Measurements from ENCODE around the gene FTO. TPM values are rescaled to one million over a fixed set of nuclear protein-coding genes. Genes with fewer than 3 reads are reported as not detected.

Gene FTO
- polyA plus RNA-seq, 1 donor from 2014 or later = 80.1 TPM

- no peak overlapping the region for H3K9ac ChIP-seq (ENCODE audit: low read length)
- H3K36me3 ChIP-seq (ENCODE audit: insufficient read depth, low read length) = no peaks in the 10 kb centered on the region
- no peaks in the 10 kb centered on the region for H3K79me2 ChIP-seq (replicated peaks; ENCODE audit: insufficient read depth, low read length)
- H3K27ac ChIP-seq (ENCODE audit: low read length) = no peak overlapping the region
- no peaks in the 10 kb centered on the region for H3K27me3 ChIP-seq (ENCODE audit: insufficient read depth, low read depth, low read length)
- no peak overlapping the region for H3K4me2 ChIP-seq (ENCODE audit: low read length)
- H3K4me3 ChIP-seq (ENCODE audit: low read length) = no peak overlapping the region
- H3F3A ChIP-seq (ENCODE audit: insufficient read depth, low read length, poor library complexity, severe bottlenecking) = no peaks in the 10 kb centered on the region
- no peaks in the 10 kb centered on the region for H3K9me3 ChIP-seq (ENCODE audit: low read length)
- H2AFZ ChIP-seq (ENCODE audit: low read depth, low read length) = no peak overlapping the region
- no peak for TF ChIP-seq RAD21 (conservative IDR thresholded peaks at IDR 0.05)
- TF ChIP-seq EZH2 (IDR thresholded peaks at IDR 0.05; ENCODE audit: borderline replicate concordance, insufficient read depth, low read length, poor library complexity, severe bottlenecking) = no peak
- TF ChIP-seq TAF1 (IDR thresholded peaks at IDR 0.05; ENCODE audit: low read depth) = no peak
- H4K20me1 ChIP-seq (ENCODE audit: insufficient read depth) = no peaks in the 10 kb centered on the region
- H3K9me2 ChIP-seq (ENCODE audit: insufficient read depth, low read length) = peaks cover 3% of the 10 kb centered on the region
These were observed 287.9 kb downstream of the FTO start for GRCh38 chr16:53991754-53992378.

GRCh38 chr16:53995378-53995777 lies 291.4 kb downstream of the FTO start:
- no peaks in the 10 kb centered on the region for H4K20me1 ChIP-seq (ENCODE audit: insufficient read depth)
- H3K4me2 ChIP-seq (ENCODE audit: low read length) = no peak overlapping the region
- H3K27me3 ChIP-seq (ENCODE audit: insufficient read depth, low read depth, low read length) = no peaks in the 10 kb centered on the region
- no peak overlapping the region for H3K27ac ChIP-seq (ENCODE audit: low read length)
- no peak overlapping the region for H3K4me3 ChIP-seq (ENCODE audit: low read length)
- peaks cover 3% of the 10 kb centered on the region for H3K9me2 ChIP-seq (ENCODE audit: insufficient read depth, low read length)
- no peaks in the 10 kb centered on the region for H3K79me2 ChIP-seq (replicated peaks; ENCODE audit: insufficient read depth, low read length)
- no peaks in the 10 kb centered on the region for H3F3A ChIP-seq (ENCODE audit: insufficient read depth, low read length, poor library complexity, severe bottlenecking)
- H3K9me3 ChIP-seq (ENCODE audit: low read length) = no peaks in the 10 kb centered on the region
- TF ChIP-seq SMC3 (conservative IDR thresholded peaks at IDR 0.05; ENCODE audit: poor library complexity) (no peak), TAF1 (IDR thresholded peaks at IDR 0.05; ENCODE audit: low read depth) (no peak), POLR2AphosphoS5 (IDR thresholded peaks at IDR 0.05) (no peak), RAD21 (conservative IDR thresholded peaks at IDR 0.05) (no peak), CTCF (IDR thresholded peaks at IDR 0.05; ENCODE audit: poor library complexity, severe bottlenecking) (no peak), MXI1 (conservative IDR thresholded peaks at IDR 0.05; ENCODE audit: poor library complexity, severe bottlenecking) (no peak), EP300 (conservative IDR thresholded peaks at IDR 0.05; ENCODE audit: poor library complexity, severe bottlenecking) (no peak), EZH2 (IDR thresholded peaks at IDR 0.05; ENCODE audit: borderline replicate concordance, insufficient read depth, low read length, poor library complexity, severe bottlenecking) (no peak)
- TF ChIP-seq, protein P1, sequence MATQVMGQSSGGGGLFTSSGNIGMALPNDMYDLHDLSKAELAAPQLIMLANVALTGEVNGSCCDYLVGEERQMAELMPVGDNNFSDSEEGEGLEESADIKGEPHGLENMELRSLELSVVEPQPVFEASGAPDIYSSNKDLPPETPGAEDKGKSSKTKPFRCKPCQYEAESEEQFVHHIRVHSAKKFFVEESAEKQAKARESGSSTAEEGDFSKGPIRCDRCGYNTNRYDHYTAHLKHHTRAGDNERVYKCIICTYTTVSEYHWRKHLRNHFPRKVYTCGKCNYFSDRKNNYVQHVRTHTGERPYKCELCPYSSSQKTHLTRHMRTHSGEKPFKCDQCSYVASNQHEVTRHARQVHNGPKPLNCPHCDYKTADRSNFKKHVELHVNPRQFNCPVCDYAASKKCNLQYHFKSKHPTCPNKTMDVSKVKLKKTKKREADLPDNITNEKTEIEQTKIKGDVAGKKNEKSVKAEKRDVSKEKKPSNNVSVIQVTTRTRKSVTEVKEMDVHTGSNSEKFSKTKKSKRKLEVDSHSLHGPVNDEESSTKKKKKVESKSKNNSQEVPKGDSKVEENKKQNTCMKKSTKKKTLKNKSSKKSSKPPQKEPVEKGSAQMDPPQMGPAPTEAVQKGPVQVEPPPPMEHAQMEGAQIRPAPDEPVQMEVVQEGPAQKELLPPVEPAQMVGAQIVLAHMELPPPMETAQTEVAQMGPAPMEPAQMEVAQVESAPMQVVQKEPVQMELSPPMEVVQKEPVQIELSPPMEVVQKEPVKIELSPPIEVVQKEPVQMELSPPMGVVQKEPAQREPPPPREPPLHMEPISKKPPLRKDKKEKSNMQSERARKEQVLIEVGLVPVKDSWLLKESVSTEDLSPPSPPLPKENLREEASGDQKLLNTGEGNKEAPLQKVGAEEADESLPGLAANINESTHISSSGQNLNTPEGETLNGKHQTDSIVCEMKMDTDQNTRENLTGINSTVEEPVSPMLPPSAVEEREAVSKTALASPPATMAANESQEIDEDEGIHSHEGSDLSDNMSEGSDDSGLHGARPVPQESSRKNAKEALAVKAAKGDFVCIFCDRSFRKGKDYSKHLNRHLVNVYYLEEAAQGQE (IDR thresholded peaks at IDR 0.05; ENCODE audit: borderline replicate concordance) = no peak
- no peak overlapping the region for H3K9ac ChIP-seq (ENCODE audit: low read length)
- no peak overlapping the region for H2AFZ ChIP-seq (ENCODE audit: low read depth, low read length)
- no peaks in the 10 kb centered on the region for H3K36me3 ChIP-seq (ENCODE audit: insufficient read depth, low read length)

All from neural cell (in vitro differentiated cells).